Brain microvascular endothelial cell (primary cell): Measurements from ENCODE around the gene NKX2-2.
"Not testable (repeated sequence)": the region's sequence is repeated elsewhere in the genome, so short reads cannot be mapped to it uniquely, and the experiment has no call there.

ENCODE experiments used
- DNase-seq: peaks from one replicate; pipeline ENCODE4 v3.0.0-alpha.2; 2020
- H3K27ac ChIP-seq: fragments of 250-450 bp; sonication (Bioruptor Pico); 2 replicates; pipeline ENCODE4 v1.5.1; 2020; ENCODE audit warnings: mild to moderate bottlenecking, moderate library complexity
- H3K27me3 ChIP-seq: fragments of 250-450 bp; sonication (Bioruptor Pico); replicated peaks from 2 replicates; pipeline ENCODE4 v1.5.1; 2020; ENCODE audit warnings: mild to moderate bottlenecking
- H3K36me3 ChIP-seq: fragments of 250-450 bp; sonication (Bioruptor Pico); replicated peaks from 2 replicates; pipeline ENCODE4 v1.5.1; 2020; ENCODE audit warnings: mild to moderate bottlenecking
- H3K4me3 ChIP-seq: 2 replicates; pipeline ENCODE4 v1.5.1; 2011; ENCODE audit warnings: low read depth, mild to moderate bottlenecking, control low read depth, low read length, moderate library complexity
- CTCF ChIP-seq: IDR thresholded peaks from 2 replicates; pipeline ENCODE4 v1.5.1; 2011; ENCODE audit warnings: low read depth, mild to moderate bottlenecking, moderate library complexity, low read length, control low read depth, inconsistent platforms; ENCODE audit errors: missing control alignments
- in situ Hi-C: cut with HindIII; loops from 2 replicates; pipeline ENCODE4 v1.10.0; 2017; ENCODE audit warnings: low sequenced_read_pairs, low pct_ligation_motif_present

NKX2-2 gene

DNA sequence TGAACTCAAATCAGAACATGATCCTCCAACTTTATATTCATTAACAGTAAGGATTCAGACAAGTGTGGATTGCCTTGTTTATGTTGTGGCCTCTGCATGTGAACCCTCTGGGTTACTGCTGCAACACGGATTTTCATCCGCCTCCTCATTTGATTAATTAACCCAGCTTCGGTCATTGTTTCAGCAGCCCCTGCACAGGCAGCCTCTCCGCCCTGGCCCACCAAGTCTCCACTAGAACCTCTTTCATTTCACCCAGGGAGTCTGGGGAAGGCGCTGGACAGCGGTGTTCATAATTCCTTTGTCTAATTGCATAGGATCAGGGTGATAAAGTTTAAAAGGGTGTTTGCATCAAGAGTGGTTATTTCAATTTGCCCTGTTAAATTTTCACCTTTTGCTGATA lies 15.7 kb downstream of the NKX2-2 start:
- no peaks in the 10 kb centered on the region for H3K27me3 ChIP-seq
- no peak for TF ChIP-seq CTCF
- DNase-seq, result no peak
- H3K27ac ChIP-seq, result no peak overlapping the region
- H3K36me3 ChIP-seq, result no peaks in the 10 kb centered on the region
- H3K4me3 ChIP-seq, result no peak overlapping the region
- in situ Hi-C loops, result no loop called here

DNA sequence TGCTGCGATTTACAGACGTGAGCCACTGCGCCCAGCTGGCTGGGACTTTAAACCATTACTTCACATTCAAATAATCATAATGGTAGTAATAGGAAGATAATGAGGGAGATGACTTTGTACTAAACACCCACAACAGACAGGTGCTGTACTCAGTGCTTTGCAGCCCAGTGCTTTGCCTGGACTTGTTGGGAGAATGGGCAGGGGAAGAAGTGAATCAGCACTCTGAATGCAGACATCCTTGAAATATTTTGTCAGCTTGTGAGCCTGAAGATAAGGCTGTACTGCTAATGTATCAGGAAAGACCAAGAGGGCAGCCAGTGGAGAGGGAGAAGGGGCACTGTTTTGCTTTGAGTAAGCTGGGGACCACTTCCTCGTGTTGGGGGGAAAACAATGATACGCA lies 17.4 kb downstream of the NKX2-2 start:
- Histone ChIP-seq H3K27me3 (peaks cover 3% of the 10 kb centered on the region), H3K36me3 (no peaks in the 10 kb centered on the region), H3K27ac (no peak overlapping the region), H3K4me3 (no peak overlapping the region)
- no peak for DNase-seq
- in situ Hi-C loops, result no loop called here
- no peak for TF ChIP-seq CTCF

- Histone ChIP-seq H3K27ac (no peak overlapping the region), H3K27me3 (peaks cover 9% of the 10 kb centered on the region), H3K36me3 (no peaks in the 10 kb centered on the region), H3K4me3 (no peak overlapping the region)
- in situ Hi-C loops, result no loop called here
- no peak for TF ChIP-seq CTCF
- no peak for DNase-seq
Measured at GRCh38 chr20:21493049-21493448, 20.8 kb downstream of the NKX2-2 start.

DNA sequence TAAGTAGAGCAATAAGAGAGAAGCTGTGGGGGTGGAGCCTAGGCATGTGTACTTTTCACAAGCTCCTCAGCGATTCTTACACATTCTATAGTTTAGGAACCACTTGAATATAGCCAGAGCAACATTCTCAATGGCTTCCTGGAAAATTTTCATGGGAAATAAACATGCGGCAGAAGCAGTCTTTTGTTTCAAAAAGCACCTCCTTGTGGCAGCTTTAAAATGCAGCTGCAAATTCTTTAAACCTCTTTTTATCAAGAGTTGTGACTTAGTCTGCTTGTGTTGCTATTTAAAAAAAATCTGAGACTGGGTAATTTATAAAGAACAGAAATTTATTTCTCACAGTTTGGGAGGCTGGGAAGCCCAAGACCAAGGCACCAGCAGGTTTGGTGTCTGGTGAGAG lies 23.8 kb downstream of the NKX2-2 start:
- no peak overlapping the region for H3K4me3 ChIP-seq
- no peaks in the 10 kb centered on the region for H3K36me3 ChIP-seq
- H3K27me3 ChIP-seq, result peaks cover 9% of the 10 kb centered on the region
- DNase-seq, result peak; percentile 6
- in situ Hi-C loops, result no loop called here
- no peak overlapping the region for H3K27ac ChIP-seq
- TF ChIP-seq CTCF, result peak; percentile 47

DNA sequence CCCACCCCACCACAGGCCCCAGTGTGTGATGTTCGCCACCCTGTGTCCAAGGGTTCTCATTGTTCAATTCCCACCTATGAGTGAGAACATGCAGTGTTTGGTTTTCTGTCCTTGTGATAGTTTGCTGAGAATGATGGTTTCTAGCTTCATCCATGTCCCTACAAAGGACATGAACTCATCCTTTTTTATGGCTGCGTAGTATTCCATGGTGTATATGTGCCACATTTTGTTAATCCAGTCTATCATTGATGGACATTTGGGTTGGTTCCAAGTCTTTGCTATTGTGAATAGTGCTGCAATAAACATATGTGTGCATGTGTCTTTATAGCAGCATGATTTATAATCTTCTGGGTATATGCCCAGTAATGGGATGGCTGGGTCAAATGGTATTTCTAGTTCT lies 33.7 kb downstream of the NKX2-2 start:
- H3K27ac ChIP-seq, H3K36me3 ChIP-seq, H3K4me3 ChIP-seq, DNase-seq, in situ Hi-C loops, H3K27me3 ChIP-seq: not testable (repeated sequence)

DNA sequence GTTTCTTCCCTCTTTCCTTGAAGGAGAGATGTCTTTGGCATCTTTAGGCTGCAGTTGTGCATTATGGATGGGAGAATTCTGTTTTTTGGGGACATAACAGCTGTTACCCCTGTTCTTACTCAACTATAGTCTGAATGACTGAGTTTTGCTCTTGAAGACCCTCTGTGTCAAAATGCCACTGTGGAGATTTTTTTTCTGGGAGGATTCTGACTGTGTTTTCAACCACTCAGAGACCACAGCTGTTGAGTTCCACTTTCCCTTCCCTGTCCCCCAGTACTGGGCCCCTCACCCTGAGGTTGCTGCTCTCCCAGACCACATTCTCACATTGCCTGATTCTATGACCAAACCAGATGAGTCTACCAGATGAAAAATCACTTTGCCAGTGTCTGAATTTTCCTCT lies 48.1 kb downstream of the NKX2-2 start:
- Histone ChIP-seq H3K36me3 (no peaks in the 10 kb centered on the region), H3K27ac (no peak overlapping the region), H3K27me3 (no peaks in the 10 kb centered on the region), H3K4me3 (no peak overlapping the region)
- no peak for DNase-seq
- TF ChIP-seq CTCF, result no peak
- in situ Hi-C loops, result no loop called here
